ENCODE measurements around the gene FTCD. TPM values are rescaled to one million over a fixed set of nuclear protein-coding genes. Genes with fewer than 3 reads are reported as not detected.

Gene FTCD
- total and polyA plus RNA-seq, 9 of the 15 experiments (the other 6 are each of a cell fraction or from before 2014, with no cell fraction given), result 0.11 to 1.6 (median 0.67) TPM; not detected in 5

GRCh38 chr21:46145840-46146691 lies 9.3 kb downstream of the FTCD start:
- H3K9me1 ChIP-seq (ENCODE audit: control insufficient read depth, insufficient read depth, low read length), result no peaks in the 10 kb centered on the region
- DNase-seq (ENCODE audit: extremely low read depth in 1 of 4, low spot score in 3 of 4), result no peak
- no peak overlapping the region for H3K9ac ChIP-seq (ENCODE audit: insufficient read depth in 1 of 2, low read depth in 2 of 2, low read length in 2 of 2)
- no peaks in the 10 kb centered on the region for H3K79me2 ChIP-seq (ENCODE audit: control insufficient read depth, insufficient read depth, low read length)
- TF ChIP-seq, protein P1, sequence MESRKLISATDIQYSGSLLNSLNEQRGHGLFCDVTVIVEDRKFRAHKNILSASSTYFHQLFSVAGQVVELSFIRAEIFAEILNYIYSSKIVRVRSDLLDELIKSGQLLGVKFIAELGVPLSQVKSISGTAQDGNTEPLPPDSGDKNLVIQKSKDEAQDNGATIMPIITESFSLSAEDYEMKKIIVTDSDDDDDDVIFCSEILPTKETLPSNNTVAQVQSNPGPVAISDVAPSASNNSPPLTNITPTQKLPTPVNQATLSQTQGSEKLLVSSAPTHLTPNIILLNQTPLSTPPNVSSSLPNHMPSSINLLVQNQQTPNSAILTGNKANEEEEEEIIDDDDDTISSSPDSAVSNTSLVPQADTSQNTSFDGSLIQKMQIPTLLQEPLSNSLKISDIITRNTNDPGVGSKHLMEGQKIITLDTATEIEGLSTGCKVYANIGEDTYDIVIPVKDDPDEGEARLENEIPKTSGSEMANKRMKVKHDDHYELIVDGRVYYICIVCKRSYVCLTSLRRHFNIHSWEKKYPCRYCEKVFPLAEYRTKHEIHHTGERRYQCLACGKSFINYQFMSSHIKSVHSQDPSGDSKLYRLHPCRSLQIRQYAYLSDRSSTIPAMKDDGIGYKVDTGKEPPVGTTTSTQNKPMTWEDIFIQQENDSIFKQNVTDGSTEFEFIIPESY (CRISPR knock-in tag; IDR thresholded peaks at IDR 0.05), result peak; percentile 68
- TF ChIP-seq ZBTB17 (CRISPR knock-in tag; IDR thresholded peaks at IDR 0.05), result no peak
- ChIA-PET CTCF (ENCODE audit: low intra/inter-chr PET ratio) (interaction anchor here (1.6 kb wide), 1 partner anchor 140 kb away, joined by 9 read pairs; the partner anchor contains the start of genes MCM3AP and YBEY), POLR2A (no interaction called here)
- no peak for ATAC-seq
- no peak for FAIRE-seq
- BruUV-seq (replicated peaks), result no TSS peak
- H3K4me3 ChIP-seq, result no peak overlapping the region
- WGBS (ENCODE audit: insufficient coverage, low coverage, missing lambda C conversion rate), result 88% methylated on average over 29 of the region's 60 CpGs
- in situ Hi-C loops (cut with MboI), result no loop called here
- no peak overlapping the region for H3K4me2 ChIP-seq (ENCODE audit: insufficient read depth, low read length)
- H3K27me3 ChIP-seq (ENCODE audit: control insufficient read depth in 2 of 2, insufficient read depth in 2 of 2, low read length in 2 of 2), result no peaks in the 10 kb centered on the region
- no peak overlapping the region for H2AFZ ChIP-seq (ENCODE audit: low read depth, low read length)
- peaks cover 5 to 55% of the 10 kb centered on the region in 2 experiments; a peak in 4 of 5 replicates for H3K4me1 ChIP-seq (replicated peaks in 1 of 2; ENCODE audit: control insufficient read depth in 2 of 2, insufficient read depth in 2 of 2, low read length in 2 of 2)
- H3K27ac ChIP-seq (ENCODE audit: extremely low read depth, low read depth, low read length), result no peak overlapping the region
- H3K9me3 ChIP-seq (replicated peaks; ENCODE audit: control insufficient read depth, insufficient read depth, low read depth, low read length), result peaks cover 3% of the 10 kb centered on the region; the same call in 1 of the 2 replicates
- no peaks in the 10 kb centered on the region for H3K36me3 ChIP-seq (ENCODE audit: control insufficient read depth, insufficient read depth, low read length)
- no peaks in the 10 kb centered on the region for H4K20me1 ChIP-seq (replicated peaks; ENCODE audit: control insufficient read depth, insufficient read depth, low read length)
- intact Hi-C loops (cut with micrococcal nuclease), result loop anchor here (10.0 kb wide), 2 partner anchors 139 to 319 kb away; partner anchors contain the start of genes MCM3AP and YBEY
